Eye (tissue), 1 donor: ENCODE results near the gene VPS16.
"Not testable (repeated sequence)": the region's sequence is repeated elsewhere in the genome, so short reads cannot be mapped to it uniquely, and the experiment has no call there.

Experiments
- DNase-seq: peaks from one replicate; pipeline ENCODE4 v3.0.0-alpha.2; 2015

VPS16 gene

GRCh38 chr20:2807929-2808328 lies 32.6 kb upstream of the VPS16 start:
- not testable (repeated sequence) for DNase-seq

GRCh38 chr20:2809690-2810089 lies 30.9 kb upstream of the VPS16 start:
- no peak for DNase-seq

- DNase-seq = no peak
These were observed 28.4 kb upstream of the VPS16 start for GRCh38 chr20:2812189-2812588.

- DNase-seq = no peak
These were observed 26.5 kb upstream of the VPS16 start for GRCh38 chr20:2814076-2814475.

- peak; percentile 53 for DNase-seq
These were observed 25.9 kb upstream of the VPS16 start, which contains the start of gene C20orf141 for GRCh38 chr20:2814587-2815051. Gene C20orf141, plus strand, starts transcription at chr20:2814987. Its CDS starts 198 bp downstream, at chr20:2815185.

GRCh38 chr20:2815242-2815900 lies 25.2 kb upstream of the VPS16 start:
- no peak for DNase-seq

GRCh38 chr20:2816030-2816582 lies 24.4 kb upstream of the VPS16 start, which contains the start of gene TMEM239:
Gene TMEM239, plus strand, starts transcription at chr20:2816364. Its CDS starts 191 bp downstream, at chr20:2816555.
- no peak for DNase-seq

- no peak for DNase-seq
These were observed 23.8 kb upstream of the VPS16 start for GRCh38 chr20:2816583-2817340.

- DNase-seq = no peak
These were observed 23.2 kb upstream of the VPS16 start for GRCh38 chr20:2817341-2817726.

GRCh38 chr20:2817891-2818595 lies 22.5 kb upstream of the VPS16 start:
- no peak for DNase-seq

GRCh38 chr20:2820084-2820895 lies 20.3 kb upstream of the VPS16 start:
- peak; percentile 35 for DNase-seq

GRCh38 chr20:2820896-2821869 lies 19.4 kb upstream of the VPS16 start:
- DNase-seq = peak; percentile 26

- peak; percentile 4 for DNase-seq
These were observed 18.5 kb upstream of the VPS16 start for GRCh38 chr20:2822073-2822472.

GRCh38 chr20:2825761-2826160 lies 14.8 kb upstream of the VPS16 start:
- no peak for DNase-seq

GRCh38 chr20:2826655-2827054 lies 13.9 kb upstream of the VPS16 start:
- no peak for DNase-seq

- DNase-seq = no peak
These were observed 11.2 kb upstream of the VPS16 start for GRCh38 chr20:2829376-2829775.

GRCh38 chr20:2831206-2831605 lies 9.3 kb upstream of the VPS16 start:
- not testable (repeated sequence) for DNase-seq

- DNase-seq = no peak
These were observed 6.8 kb upstream of the VPS16 start for GRCh38 chr20:2833761-2834160.

GRCh38 chr20:2834401-2835110 lies 6.0 kb upstream of the VPS16 start:
- no peak for DNase-seq

- no peak for DNase-seq
These were observed 5.2 kb upstream of the VPS16 start for GRCh38 chr20:2835331-2835796.
